H1 (cell line): ENCODE results near the gene SEL1L3. TPM values are rescaled to one million over a fixed set of nuclear protein-coding genes. Genes with fewer than 3 reads are reported as not detected.

ENCODE experiments used
- BCL11A ChIP-seq, 2 experiments: IDR thresholded peaks; one replicate each; pipeline ENCODE4 v1.6.1; 2011; ENCODE audit warnings: low read depth in 2 of 2, low read length in 2 of 2, mild to moderate bottlenecking in 2 of 2
- CBX8 ChIP-seq: fragments of 300-800, 300-1000 bp; sonication (generic); IDR thresholded peaks from 2 replicates; pipeline ENCODE4 v1.7.1; 2016; ENCODE audit warnings: low read depth, low read length, borderline replicate concordance
- EZH2 ChIP-seq: fragments of 200-600 bp; sonication (generic); IDR thresholded peaks from 2 replicates; pipeline ENCODE4 v1.7.1; 2012; ENCODE audit warnings: low read depth, mild to moderate bottlenecking, moderate library complexity, low read length, inconsistent platforms; ENCODE audit not compliant: severe bottlenecking
- GTF2F1 ChIP-seq: IDR thresholded peaks from 2 replicates; pipeline ENCODE4 v1.6.1; 2012; ENCODE audit warnings: low read depth, low read length, improper control_type of control experiment, borderline replicate concordance
- POLR2AphosphoS5 ChIP-seq: IDR thresholded peaks from 2 replicates; pipeline ENCODE4 v1.6.1; 2011; ENCODE audit warnings: low read depth, low read length
- TBP ChIP-seq: IDR thresholded peaks from 2 replicates; pipeline ENCODE4 v1.6.1; 2011; ENCODE audit warnings: low read depth, low read length, improper control_type of control experiment
- polyA plus RNA-seq, 7 experiments: library from polyadenylated mRNA; depleted of rRNA in 3 of 7; stranded (reverse) in 5 of 7; unstranded in 2 of 7; fragments of >200 nt in 5 of 7; fragments of 200-250 nt in 2 of 7; gene quantifications; 1 replicate in 5 of 7; 2 replicates in 1 of 7; 4 replicates in 1 of 7; pipeline versions ENCODE4 v1.2.1 to v1.2.3, GENCODE V29; 2011 to 2013; ENCODE audit warnings: missing spikeins in 2 of 7, mixed read lengths in 2 of 7
- total RNA-seq: library from RNA; stranded (reverse); fragmentation: NEBNext Ultra II Directional; extraction: Animal tissue kit (Norgen Biotek cat#: 25700); gene quantifications from 2 replicates; pipeline ENCODE4 v1.2.1, GENCODE V29; 2021

The SEL1L3 gene
- total and polyA plus RNA-seq, 2 of the 8 experiments (the other 6 are each of a cell fraction or from before 2014, with no cell fraction given) = 18.2 to 54.0 TPM

DNA sequence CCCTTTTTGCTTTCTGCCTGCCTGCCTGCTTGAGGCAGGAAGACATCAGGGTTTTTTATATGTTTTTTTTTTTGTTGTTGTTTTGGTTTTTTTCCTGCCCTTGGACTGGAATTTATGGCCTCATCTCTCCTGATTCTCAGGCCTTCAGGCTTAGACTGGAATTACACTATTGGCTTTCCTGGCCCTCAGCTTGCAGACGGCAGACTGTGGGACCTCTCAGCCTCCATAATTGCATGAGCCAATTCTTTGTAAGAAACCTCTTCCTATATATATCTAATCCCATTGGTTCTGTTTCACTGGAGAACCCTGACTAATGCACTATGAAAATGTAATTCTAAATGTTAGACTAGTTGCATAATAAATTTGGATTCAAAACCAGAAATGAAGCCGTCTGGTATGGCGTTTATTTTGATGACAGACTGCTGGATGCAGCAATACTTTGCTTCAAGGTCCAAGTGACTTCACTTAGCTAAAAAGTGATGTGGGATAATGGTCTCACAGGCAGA, 59.0 kb downstream of the SEL1L3 start (continued):
- no peak for TF ChIP-seq CBX8
- no peak for TF ChIP-seq TBP
- no peak for TF ChIP-seq EZH2
- TF ChIP-seq POLR2AphosphoS5 = no peak
- no peak for TF ChIP-seq BCL11A (IDR thresholded peaks at IDR 0.05; ENCODE audit: low read depth in 2 of 2, low read length in 2 of 2)
- no peak for TF ChIP-seq GTF2F1
